Cerebellar cortex (tissue), 1 donor: ENCODE data around the gene GAL3ST3.
A peak's percentile ranks its signal among the peaks of the same experiment; 100 is the strongest.
"Not testable (repeated sequence)": the region's sequence is repeated elsewhere in the genome, so short reads cannot be mapped to it uniquely, and the experiment has no call there.

Experiments used
- DNase-seq: peaks from one replicate; pipeline ENCODE4 v3.0.0-alpha.2; 2015; ENCODE audit warnings: low spot score

GAL3ST3 gene

DNA sequence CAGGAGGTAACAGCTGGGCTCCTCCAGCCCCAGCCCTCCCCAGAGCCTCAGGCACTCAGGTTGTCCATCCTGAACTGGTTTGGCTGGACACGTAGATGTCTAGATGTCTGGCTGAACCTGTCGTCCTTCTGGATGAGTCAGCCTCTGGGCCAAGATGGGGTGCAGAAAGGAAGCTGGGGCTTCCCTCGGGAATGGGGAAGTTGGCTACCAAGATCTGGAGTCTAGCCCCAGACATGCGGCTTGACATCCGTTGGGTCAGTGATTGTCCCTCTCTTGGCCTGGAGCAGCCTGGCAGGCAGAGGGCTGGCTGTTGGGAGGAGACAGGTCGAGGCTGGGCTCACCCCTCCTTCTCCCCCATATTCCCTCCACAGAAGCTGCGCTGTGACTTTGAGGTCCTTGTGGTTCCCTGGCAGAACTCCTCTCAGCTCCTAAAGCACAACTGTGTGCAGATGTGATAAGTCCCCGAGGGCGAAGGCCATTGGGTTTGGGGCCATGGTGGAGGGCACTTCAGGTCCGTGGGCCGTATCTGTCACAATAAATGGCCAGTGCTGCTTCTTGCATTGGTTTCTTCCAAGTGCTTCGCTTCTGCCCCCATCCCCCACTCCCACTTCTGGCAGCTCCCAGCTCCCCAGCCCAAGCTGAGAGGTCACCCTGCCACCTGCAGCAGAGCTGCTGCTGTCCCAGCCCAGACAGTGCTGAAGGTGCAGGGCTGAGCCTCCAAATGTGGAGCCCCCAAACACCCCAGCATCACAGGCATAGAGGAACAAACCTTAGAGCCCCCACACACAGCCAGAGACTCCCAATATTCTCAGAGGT is 35.8 kb downstream of the GAL3ST3 start:
- no peak for DNase-seq

DNA sequence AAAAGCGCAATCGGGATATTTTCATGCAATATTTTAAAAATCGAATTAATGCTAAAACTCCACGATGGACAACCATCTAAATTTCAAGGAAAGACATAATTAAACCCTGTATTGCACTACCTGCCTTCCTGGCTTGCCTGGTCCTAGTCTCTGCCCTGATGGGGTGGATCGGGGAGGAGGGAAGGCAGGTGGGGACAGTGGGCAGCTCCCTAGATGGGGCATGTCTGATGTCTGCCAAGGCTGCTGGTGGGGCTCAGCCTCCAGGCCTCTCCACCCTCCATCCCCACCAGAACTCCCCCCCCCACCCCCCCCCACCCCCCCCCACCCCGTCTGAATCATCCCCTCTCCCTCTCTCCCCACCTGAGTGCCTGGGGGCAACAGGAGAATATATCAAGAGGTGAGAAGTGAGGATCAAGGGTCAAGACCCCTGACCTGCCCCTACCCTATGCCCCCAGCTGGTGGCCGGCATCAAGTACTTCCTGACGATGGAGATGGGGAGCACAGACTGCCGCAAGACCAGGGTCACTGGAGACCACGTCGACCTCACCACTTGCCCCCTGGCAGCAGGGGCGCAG is 36.5 kb downstream of the GAL3ST3 start:
- DNase-seq, result no peak

DNA sequence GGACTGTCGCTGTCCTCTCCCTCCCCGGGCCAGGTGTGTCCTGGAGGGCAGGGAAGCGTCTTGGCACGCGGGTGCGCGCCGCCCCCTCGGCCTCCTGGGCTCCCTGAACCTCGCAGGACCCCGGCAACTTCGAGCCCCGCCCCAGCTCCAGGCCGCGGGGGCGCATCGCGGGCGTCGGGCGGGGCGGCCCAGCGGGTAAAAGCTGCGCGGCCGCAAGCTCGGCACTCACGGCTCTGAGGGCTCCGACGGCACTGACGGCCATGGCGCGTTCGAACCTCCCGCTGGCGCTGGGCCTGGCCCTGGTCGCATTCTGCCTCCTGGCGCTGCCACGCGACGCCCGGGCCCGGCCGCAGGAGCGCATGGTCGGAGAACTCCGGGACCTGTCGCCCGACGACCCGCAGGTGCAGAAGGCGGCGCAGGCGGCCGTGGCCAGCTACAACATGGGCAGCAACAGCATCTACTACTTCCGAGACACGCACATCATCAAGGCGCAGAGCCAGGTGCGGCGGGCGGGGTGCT is 37.1 kb downstream of the GAL3ST3 start, which contains the start of gene CST6:
TSS of gene CST6 (plus strand) at position 224 of the 519 bp plus-strand sequence. CDS start at position 261, 37 bp downstream.
- no peak for DNase-seq

DNA sequence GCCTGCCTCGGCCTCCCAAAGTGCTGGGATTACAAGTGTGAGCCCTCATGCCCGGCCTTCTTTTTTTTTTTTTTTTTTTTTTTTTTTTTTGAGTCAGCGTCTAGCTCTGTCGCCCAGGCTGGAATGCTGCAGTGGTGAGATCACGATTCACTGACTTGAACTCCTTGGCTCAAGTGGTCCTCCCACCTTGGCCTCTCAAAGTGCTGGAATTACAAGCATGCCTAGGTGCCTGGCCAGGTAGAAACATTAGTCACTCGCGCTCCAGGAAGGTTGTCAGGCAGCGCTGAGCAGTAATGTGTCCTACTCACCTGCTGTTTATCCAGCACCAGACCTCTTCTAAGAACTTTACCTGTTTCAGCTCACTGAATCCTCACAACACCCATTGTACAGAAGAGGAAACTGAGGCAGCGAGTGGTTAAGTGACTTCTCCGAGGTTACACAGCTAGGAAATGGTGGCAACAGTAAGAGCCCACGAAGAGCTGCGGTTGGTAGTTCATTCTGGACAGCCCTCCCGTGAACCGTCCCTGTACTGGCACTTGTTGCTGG is 37.6 kb downstream of the GAL3ST3 start:
- DNase-seq, result no peak

DNA sequence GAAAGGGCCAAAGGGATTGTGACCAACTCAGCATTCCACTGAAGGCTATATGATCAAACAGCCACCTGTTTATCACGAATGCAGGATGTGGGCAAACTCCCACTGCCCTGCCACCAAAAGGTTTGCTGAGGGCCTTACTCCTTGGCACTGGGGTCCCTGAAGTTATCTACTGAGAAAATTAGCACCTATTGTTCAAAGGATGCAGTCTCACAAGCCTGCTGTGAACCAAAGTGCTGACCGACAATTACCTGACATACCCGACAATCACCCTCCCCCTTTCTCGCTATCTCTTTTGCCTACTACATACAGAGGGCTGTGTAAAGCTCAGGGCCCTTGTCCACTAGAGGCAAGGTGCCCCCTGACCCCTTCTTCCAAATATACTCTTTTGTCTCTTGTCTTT is 38.9 kb downstream of the GAL3ST3 start:
- DNase-seq, result not testable (repeated sequence)

DNA sequence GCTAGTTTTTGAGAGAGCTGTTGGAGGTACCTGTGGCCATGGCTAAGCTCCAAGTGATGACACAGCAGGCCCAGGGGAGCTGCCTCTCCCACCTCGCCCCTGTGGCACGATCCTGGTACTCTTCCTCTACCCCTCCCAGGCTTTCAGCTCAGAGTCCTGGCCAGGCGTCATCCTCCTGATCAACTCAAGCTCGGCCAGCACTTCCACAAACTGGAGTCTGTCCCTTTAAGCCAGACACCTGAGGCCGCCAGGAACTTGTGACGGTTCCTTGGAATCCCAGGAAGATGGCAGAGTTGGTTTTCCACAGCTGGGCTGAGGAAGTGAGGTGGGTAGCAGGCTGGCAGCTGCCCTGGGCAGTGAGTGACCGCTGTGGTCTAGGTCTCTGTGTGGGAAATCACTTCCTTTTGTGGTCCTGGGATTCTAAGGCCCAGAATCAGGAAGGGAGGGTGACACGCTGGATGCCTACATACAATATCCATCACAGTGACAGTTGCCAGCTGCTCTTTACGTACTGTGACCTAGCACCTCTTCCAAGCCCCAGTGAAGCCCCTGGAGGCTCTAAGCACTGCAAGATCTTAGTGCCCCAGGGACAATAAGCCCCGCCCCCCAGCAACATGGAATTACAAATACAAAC is 40.4 kb downstream of the GAL3ST3 start:
- DNase-seq, result no peak

DNA sequence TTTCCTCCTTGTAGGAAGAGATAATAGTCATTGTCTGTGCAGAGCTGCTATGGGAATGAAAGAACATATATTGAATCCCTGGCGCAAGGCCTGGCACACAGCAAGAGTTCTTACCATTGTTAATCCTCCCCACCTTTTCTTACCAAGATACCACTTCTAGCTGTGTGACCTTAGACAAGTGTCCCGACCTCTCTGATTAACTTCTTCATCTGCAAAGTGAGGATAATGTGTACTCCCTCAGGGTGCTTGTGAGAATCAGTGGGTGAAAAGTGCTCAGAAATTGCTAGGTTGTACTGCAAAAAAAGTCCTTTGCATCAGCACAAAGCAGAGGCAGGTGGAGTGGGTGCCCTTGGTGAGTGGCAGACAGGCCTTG is 40.9 kb downstream of the GAL3ST3 start:
- DNase-seq, result no peak

DNA sequence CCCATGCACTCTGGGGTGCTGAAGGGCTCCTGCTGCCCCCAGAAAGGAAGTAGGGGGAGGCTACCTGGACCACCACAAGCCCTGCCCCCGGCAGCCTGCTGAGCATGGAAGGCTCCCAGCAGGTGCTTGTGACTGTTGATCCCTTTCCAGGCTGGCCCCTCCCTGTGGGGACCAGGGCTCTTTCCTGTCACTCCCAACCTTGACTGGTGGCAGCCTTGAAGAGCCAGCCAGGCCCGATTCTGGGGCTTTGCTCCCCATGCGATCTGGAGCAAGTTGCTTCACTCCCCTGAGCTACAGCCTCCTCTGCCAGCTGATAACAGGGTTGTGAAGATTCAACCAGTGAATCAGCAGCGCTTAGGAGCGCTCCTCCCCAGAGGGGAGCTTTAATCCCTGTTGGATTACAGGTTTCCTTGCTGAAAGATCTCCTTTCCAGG is 41.7 kb downstream of the GAL3ST3 start:
- DNase-seq, result no peak

- DNase-seq, result no peak
These were observed 42.1 kb downstream of the GAL3ST3 start for GRCh38 chr11:66006891-66007176.

DNA sequence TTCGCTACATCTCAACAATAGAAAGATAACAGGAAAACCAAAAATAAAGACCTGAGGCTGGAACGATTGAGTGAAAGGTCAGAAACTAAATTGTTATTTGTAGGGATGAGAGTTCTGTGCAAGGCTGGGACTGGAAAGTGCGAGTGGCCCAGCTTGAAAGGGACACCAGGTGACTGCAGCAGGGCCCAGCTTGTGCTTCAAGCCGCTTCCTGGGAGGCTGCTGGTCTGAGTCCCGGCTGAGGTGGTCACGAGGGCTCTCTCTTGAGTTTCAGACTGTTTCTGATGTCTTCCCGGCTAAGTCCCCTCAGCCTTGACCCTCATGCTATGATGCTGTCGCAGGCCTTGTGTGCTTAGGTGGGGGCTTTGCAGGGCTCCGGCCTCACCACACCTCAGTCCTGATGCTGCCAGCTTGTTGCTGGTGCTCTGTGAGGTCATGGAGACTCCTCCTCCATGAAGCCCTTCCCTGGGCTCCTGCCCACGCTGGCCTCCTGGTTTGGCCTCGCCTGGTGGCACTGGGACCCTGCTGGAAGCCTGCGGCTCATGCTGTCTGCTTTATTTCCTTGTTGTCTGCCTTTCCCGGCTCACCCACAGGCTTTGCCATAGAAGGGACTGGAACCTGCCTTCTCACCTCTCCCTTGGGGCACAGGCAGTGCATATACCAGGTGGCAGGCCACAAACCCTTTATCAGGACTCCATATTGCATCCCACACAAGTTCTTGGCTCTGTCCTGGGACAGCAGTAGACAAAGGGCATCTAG is 42.6 kb downstream of the GAL3ST3 start:
- no peak for DNase-seq

GRCh38 chr11:66004186-66004585 is 44.8 kb downstream of the GAL3ST3 start:
- no peak for DNase-seq

DNA sequence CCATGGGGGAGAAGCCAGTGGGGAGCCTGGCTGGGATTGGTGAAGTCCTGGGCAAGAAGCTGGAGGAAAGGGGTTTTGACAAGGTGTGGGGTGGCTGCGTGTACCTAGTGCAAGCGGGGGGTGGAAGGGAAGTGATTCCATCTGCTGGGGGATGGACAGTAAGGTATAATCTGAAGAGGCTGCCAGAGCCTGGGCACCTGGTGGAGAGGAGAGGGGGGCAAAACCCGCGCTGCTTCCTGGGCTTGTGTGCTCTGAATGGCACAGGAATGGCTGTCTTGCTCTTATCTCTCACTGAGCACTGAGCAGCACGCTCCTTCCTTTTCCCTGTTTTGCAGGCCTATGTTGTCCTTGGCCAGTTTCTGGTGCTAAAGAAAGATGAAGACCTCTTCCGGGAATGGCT is 45.7 kb downstream of the GAL3ST3 start:
- DNase-seq, result no peak

DNA sequence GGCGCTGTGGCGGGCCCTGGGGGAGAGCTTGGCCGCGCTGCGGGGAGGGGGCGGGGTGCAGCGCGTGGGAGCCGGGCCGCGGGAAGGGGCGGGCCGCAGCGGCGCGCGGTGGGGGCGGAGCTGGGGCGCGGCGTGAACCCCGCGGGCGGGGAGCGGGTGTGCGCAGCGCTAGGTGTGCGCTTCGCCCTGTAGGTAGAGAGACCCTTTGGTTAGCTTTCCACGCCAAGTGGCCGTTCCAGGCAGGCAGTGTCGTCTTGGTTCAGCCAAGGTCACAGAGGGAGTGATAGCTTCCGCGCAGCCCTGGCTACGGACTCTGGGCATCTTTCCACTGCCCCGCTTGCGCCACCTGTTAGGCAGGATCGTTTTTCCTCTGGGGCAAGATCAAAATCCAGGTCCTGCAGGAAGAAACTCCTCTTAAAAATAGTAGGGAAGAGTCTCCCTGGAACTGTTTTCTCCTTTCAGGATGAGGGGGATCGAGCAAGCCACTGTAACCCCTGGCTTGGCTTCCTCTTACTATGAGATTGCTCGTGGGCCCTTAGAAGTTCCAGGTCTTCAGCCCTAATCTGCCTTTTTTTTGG is 46.2 kb downstream of the GAL3ST3 start:
- peak; percentile 62 for DNase-seq

DNA sequence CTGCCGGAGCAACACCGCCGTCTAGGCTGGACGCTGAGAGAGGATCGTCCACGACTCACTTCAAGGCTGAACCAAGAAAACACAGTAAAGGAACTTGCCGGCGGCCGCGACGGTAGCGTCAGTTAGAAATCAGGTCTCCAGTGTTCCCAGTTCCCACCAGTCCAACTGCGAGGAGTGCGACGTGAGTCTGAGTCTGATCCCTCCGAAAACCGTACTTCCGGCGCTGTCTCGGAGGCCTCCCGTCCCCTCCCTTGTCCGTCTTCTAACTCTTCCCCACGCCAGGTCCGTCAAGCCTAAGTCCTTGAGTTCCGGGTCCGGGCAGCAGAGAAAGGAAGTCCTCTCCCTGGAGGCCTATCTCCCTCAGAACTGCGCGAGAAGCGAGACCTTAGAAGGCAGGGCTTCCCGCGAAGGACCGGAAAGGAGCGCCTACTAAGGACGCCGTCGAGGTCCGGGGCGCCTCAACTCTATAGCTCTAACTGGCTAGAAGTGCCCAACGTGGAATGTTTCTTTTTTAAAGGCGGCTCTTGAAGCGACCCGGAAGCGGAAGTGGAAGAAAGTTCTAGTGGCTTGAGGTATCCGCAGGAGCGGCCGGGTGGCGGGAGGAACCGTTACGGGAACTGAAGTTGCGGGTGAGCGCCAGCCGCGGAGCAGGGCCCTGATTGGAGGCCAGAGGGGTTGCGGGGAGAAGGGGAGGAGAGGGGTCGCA is 46.9 kb downstream of the GAL3ST3 start, which contains the start of the genes BANF1 and EIF1AD:
TSS of gene BANF1 (plus strand) at position 562 of the 706 bp plus-strand sequence. CDS start 748 bp downstream, outside the sequence.
TSS of gene EIF1AD (minus strand) at position 216 of the 706 bp plus-strand sequence. CDS start 1,768 bp downstream, outside the sequence.
- peak; percentile 98 for DNase-seq

- DNase-seq, result no peak
These were observed 51.7 kb downstream of the GAL3ST3 start for GRCh38 chr11:65997286-65997685.

- peak; percentile 79 for DNase-seq
These were observed 56.9 kb downstream of the GAL3ST3 start for GRCh38 chr11:65992056-65992455.
